ENCODE results near the gene BABAM2. TPM values are rescaled to one million over a fixed set of nuclear protein-coding genes. Genes with fewer than 3 reads are reported as not detected.
"Not testable (repeated sequence)": the region's sequence is repeated elsewhere in the genome, so short reads cannot be mapped to it uniquely, and the experiment has no call there.

Gene BABAM2
- total and polyA plus RNA-seq, 3 experiments from 2014 or later = 59.4 to 66.7 (median 65.6) TPM

DNA sequence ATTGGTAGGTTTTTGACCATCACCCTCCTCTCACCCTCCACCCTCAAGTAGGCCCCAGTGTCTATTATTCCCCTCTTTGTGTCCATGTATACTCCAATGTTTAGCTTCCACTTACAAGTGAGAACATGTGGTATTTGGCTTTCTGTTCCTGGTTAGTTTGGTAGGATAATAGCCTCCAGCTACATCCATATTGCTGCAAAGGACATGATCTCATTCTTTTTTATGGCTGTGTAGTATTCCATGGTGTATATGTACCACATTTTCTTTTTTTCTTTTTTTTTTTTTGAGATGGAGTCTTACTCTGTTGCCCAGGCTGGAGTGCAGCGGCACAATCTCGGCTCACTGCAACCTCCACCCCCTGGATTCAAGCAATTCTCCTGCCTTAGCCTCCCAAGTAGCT lies 88.2 kb downstream of the BABAM2 start:
- H3K27ac ChIP-seq (ENCODE audit: low read depth, low read length); H3K27me3 ChIP-seq (ENCODE audit: insufficient read depth, low read length, poor library complexity, severe bottlenecking); H3K36me3 ChIP-seq (ENCODE audit: insufficient read depth, low read length); DNase-seq; H3K27me3 Mint-ChIP-seq; H3K4me3 Mint-ChIP-seq; H3K9me3 Mint-ChIP-seq; H3K9me3 ChIP-seq (ENCODE audit: low read length); H3K4me1 ChIP-seq (ENCODE audit: insufficient read depth, low read length); POLR2A ChIA-PET; H3K4me3 ChIP-seq (ENCODE audit: low read length); CTCF ChIA-PET; H3K27ac Mint-ChIP-seq: not testable (repeated sequence)
- H3K4me1 Mint-ChIP-seq = peaks cover 13 to 28% (median 25%) of the 10 kb centered on the region in 3 donors
- H3K36me3 Mint-ChIP-seq = peaks cover 0 to 13% (median 6%) of the 10 kb centered on the region in 3 donors

DNA sequence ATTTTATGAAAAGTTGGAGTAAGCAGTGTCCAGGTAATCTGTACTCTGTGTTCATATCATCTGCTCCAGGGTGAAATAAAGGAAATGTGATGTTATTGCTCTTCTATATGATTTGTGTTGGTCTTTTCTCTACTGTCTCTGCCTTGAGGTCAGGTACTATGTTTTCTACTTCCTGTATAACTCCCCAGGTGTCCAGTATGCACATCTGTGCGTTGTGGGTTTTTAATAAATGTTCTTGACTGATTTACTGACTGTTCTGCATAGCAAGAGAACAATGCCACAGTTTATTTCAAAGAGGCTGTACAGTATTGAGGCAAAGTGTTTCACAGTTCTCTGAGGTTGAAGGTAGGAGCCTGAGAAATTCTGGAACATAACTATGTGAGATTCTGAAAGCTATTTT lies 89.7 kb downstream of the BABAM2 start:
- CTCF ChIA-PET = no interaction called here
- POLR2A ChIA-PET = no interaction called here
- H3K4me3 Mint-ChIP-seq = no peak overlapping the region

DNA sequence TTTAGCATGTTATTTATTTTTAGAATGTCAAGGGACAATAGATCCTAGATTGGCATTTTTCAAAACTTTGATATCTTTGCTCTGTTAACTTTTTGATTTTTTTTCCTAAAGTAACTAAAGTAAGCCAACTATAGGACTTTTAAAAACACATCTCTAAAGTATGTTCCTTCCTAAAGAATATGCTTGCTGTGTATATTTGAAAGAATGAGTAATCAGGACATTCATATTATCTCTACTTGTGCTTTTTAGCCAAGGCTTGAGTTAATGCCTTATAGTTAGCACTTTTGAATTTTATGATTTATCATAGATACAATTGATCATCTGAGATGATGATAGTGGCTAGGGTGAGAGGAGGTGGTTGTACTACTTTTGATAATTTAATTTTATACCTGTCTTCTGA lies 93.6 kb downstream of the BABAM2 start:
- no peak for DNase-seq
- ChIA-PET CTCF (no interaction called here), POLR2A (no interaction called here)
- H3K27me3 Mint-ChIP-seq = no peaks in the 10 kb centered on the region
- H3K27ac ChIP-seq (ENCODE audit: low read depth, low read length) = no peak overlapping the region
- H3K4me3 ChIP-seq (ENCODE audit: low read length) = no peak overlapping the region
- H3K4me1 ChIP-seq (ENCODE audit: insufficient read depth, low read length) = peaks cover 15% of the 10 kb centered on the region
- H3K4me1 Mint-ChIP-seq = peaks cover 35 to 45% (median 37%) of the 10 kb centered on the region in 3 donors
- no peak overlapping the region for H3K4me3 Mint-ChIP-seq
- H3K9me3 Mint-ChIP-seq = no peaks in the 10 kb centered on the region
- no peaks in the 10 kb centered on the region for H3K9me3 ChIP-seq (ENCODE audit: low read length)
- H3K36me3 ChIP-seq (ENCODE audit: insufficient read depth, low read length) = no peaks in the 10 kb centered on the region
- no peaks in the 10 kb centered on the region for H3K27me3 ChIP-seq (ENCODE audit: insufficient read depth, low read length, poor library complexity, severe bottlenecking)
- peaks cover under 1 to 9% (median 4%) of the 10 kb centered on the region in 3 donors for H3K36me3 Mint-ChIP-seq
- no peak overlapping the region for H3K27ac Mint-ChIP-seq

More for the DNA sequence above, 89.7 kb downstream of the BABAM2 start:
- Histone ChIP-seq H3K9me3 (ENCODE audit: low read length) (no peaks in the 10 kb centered on the region), H3K4me1 (ENCODE audit: insufficient read depth, low read length) (no peaks in the 10 kb centered on the region), H3K4me3 (ENCODE audit: low read length) (no peak overlapping the region), H3K27me3 (ENCODE audit: insufficient read depth, low read length, poor library complexity, severe bottlenecking) (no peaks in the 10 kb centered on the region), H3K27ac (ENCODE audit: low read depth, low read length) (no peak overlapping the region), H3K36me3 (ENCODE audit: insufficient read depth, low read length) (no peaks in the 10 kb centered on the region)
- no peak for DNase-seq
- H3K9me3 Mint-ChIP-seq = no peaks in the 10 kb centered on the region
- peak overlapping the region in 1 of 8 donors; percentile 10 for H3K27ac Mint-ChIP-seq
- peaks cover 13 to 28% (median 25%) of the 10 kb centered on the region in 3 donors for H3K4me1 Mint-ChIP-seq
- no peaks in the 10 kb centered on the region for H3K27me3 Mint-ChIP-seq
- H3K36me3 Mint-ChIP-seq = peaks cover 0 to 16% (median 6%) of the 10 kb centered on the region in 3 donors

DNA sequence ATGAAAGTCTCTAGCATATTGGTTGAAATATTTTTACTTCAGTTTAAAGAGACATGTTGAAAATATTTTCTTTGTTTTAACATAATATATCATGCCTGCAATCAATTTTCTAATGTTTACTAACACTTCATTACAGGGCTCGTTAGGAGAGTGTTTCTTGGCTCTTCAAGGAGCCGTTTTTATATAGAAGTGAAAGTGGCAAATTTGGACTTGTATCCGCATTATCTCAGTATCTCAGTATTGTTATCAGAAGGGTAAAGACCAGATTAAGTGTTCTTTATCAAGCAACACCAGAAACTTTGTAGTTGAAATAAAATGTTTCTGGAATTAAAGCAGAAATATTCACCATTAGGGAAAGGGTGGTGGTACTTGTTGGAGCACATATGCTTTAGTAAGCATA lies 97.8 kb downstream of the BABAM2 start:
- H3K4me3 ChIP-seq (ENCODE audit: low read length) = no peak overlapping the region
- Mint-ChIP-seq H3K36me3 (peaks cover 6 to 15% (median 9%) of the 10 kb centered on the region in 3 donors), H3K4me3 (peak overlapping the region in 1 of 7 donors; percentile 52), H3K27ac (peak overlapping the region in 5 of 8 donors; percentile 43 to 65 (median 52)), H3K9me3 (no peaks in the 10 kb centered on the region), H3K27me3 (no peaks in the 10 kb centered on the region), H3K4me1 (peaks cover 33 to 42% (median 35%) of the 10 kb centered on the region in 3 donors)
- ChIA-PET CTCF (no interaction called here), POLR2A (no interaction called here)
- no peaks in the 10 kb centered on the region for H3K36me3 ChIP-seq (ENCODE audit: insufficient read depth, low read length)
- H3K9me3 ChIP-seq (ENCODE audit: low read length) = no peaks in the 10 kb centered on the region
- no peak for DNase-seq
- peaks cover 18% of the 10 kb centered on the region for H3K4me1 ChIP-seq (ENCODE audit: insufficient read depth, low read length)
- no peak overlapping the region for H3K27ac ChIP-seq (ENCODE audit: low read depth, low read length)
- H3K27me3 ChIP-seq (ENCODE audit: insufficient read depth, low read length, poor library complexity, severe bottlenecking) = no peaks in the 10 kb centered on the region

DNA sequence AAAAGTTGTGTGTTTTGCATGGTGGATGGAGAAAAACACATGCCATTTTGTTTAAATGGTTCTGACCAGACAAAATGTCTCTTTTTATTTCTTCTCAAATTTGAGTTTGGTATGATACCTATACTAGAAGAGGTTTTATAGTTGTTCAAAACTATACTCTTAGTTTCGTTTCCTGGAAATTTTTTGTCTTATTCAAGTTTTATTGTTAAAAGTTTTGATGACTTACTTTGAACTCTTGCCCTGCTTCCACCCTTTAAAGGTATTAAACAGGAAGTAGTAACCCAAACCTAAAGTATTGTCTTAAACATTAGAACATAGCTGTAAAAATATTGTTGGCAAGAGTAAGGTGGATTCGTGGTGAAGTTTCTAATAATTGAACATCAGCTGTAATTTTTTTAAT lies 98.2 kb downstream of the BABAM2 start:
- Mint-ChIP-seq H3K9me3 (no peaks in the 10 kb centered on the region), H3K4me3 (peak overlapping the region in 1 of 7 donors; percentile 52), H3K27ac (peak overlapping the region in 4 of 8 donors; percentile 43 to 65 (median 53)), H3K36me3 (peaks cover 6 to 15% (median 9%) of the 10 kb centered on the region in 3 donors), H3K4me1 (peaks cover 33 to 42% (median 35%) of the 10 kb centered on the region in 3 donors), H3K27me3 (no peaks in the 10 kb centered on the region)
- H3K27me3 ChIP-seq (ENCODE audit: insufficient read depth, low read length, poor library complexity, severe bottlenecking) = no peaks in the 10 kb centered on the region
- ChIA-PET POLR2A (no interaction called here), CTCF (no interaction called here)
- H3K4me3 ChIP-seq (ENCODE audit: low read length) = no peak overlapping the region
- no peak overlapping the region for H3K27ac ChIP-seq (ENCODE audit: low read depth, low read length)
- H3K4me1 ChIP-seq (ENCODE audit: insufficient read depth, low read length) = peaks cover 18% of the 10 kb centered on the region
- no peaks in the 10 kb centered on the region for H3K36me3 ChIP-seq (ENCODE audit: insufficient read depth, low read length)
- H3K9me3 ChIP-seq (ENCODE audit: low read length) = no peaks in the 10 kb centered on the region
- DNase-seq = peak in 1 of 5 donors; percentile 3

DNA sequence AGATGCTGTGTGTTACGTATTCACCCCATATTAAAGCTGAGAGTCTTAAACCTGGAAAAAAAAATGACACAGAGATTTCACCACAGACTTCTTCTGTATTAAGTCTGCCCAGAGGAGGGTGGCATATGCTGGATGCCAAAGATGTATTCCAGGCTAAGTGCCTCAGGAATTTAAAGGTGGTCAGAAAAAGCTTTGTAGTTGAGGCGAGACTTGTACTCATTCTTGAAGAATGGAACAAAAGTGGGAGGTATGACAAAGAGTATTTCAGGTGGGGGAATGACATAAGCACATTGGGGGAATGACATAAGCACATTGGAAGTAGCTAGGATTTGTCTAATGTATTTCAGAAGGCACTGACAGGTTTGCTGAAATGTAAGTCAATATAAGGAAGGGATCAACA lies 98.6 kb downstream of the BABAM2 start:
- DNase-seq = no peak
- Mint-ChIP-seq H3K27me3 (no peaks in the 10 kb centered on the region), H3K9me3 (no peaks in the 10 kb centered on the region), H3K4me3 (no peak overlapping the region), H3K36me3 (peaks cover 6 to 13% (median 9%) of the 10 kb centered on the region in 3 donors), H3K27ac (peak overlapping the region in 5 of 8 donors; percentile 5 to 59 (median 25)), H3K4me1 (peaks cover 33 to 42% (median 35%) of the 10 kb centered on the region in 3 donors)
- POLR2A ChIA-PET = no interaction called here
- H3K36me3 ChIP-seq (ENCODE audit: insufficient read depth, low read length) = no peaks in the 10 kb centered on the region
- H3K4me1 ChIP-seq (ENCODE audit: insufficient read depth, low read length) = peaks cover 18% of the 10 kb centered on the region
- no peak overlapping the region for H3K27ac ChIP-seq (ENCODE audit: low read depth, low read length)
- CTCF ChIA-PET = no interaction called here
- no peaks in the 10 kb centered on the region for H3K27me3 ChIP-seq (ENCODE audit: insufficient read depth, low read length, poor library complexity, severe bottlenecking)
- no peak overlapping the region for H3K4me3 ChIP-seq (ENCODE audit: low read length)
- no peaks in the 10 kb centered on the region for H3K9me3 ChIP-seq (ENCODE audit: low read length)

DNA sequence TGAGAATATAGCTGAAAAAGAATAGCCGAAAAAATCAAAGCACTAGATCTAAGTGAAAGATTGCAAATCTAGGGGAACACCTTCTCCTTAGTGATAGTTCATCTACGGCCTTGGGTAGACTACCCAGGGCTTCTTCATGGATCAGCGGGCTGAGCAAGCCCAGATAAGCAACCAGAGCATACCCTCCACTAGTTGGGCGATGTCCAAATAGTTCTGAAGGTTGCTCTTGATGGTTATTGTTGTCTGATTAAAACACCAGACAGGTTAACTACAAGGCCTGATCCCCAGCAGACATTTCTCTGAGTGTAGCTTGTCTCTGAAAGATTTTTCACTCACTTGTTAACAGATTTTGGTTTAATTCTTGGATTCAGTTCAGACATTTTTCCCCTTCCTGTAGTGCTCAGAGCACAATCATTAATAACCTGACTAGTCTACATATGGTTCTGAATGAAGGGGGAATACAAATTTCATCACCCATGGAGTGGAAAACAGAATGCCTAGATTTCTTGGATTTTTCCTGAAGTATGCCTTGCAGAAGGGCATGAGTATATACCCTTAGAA lies 99.6 kb downstream of the BABAM2 start:
- no peak overlapping the region for H3K4me3 Mint-ChIP-seq
- peaks cover 12 to 19% (median 18%) of the 10 kb centered on the region in 3 donors for H3K36me3 Mint-ChIP-seq
- H3K36me3 ChIP-seq (ENCODE audit: insufficient read depth, low read length) = no peaks in the 10 kb centered on the region
- CTCF ChIA-PET = no interaction called here
- DNase-seq = no peak
- peaks cover 33 to 42% (median 35%) of the 10 kb centered on the region in 3 donors for H3K4me1 Mint-ChIP-seq
- no peak overlapping the region for H3K4me3 ChIP-seq (ENCODE audit: low read length)
- H3K9me3 Mint-ChIP-seq = no peaks in the 10 kb centered on the region
- H3K27me3 ChIP-seq (ENCODE audit: insufficient read depth, low read length, poor library complexity, severe bottlenecking) = no peaks in the 10 kb centered on the region
- H3K4me1 ChIP-seq (ENCODE audit: insufficient read depth, low read length) = peaks cover 18% of the 10 kb centered on the region
- H3K27ac Mint-ChIP-seq = peak overlapping the region in 3 of 8 donors; percentile 4 to 72 (median 11)
- H3K9me3 ChIP-seq (ENCODE audit: low read length) = no peaks in the 10 kb centered on the region
- H3K27ac ChIP-seq (ENCODE audit: low read depth, low read length) = no peak overlapping the region
- POLR2A ChIA-PET = no interaction called here
- no peaks in the 10 kb centered on the region for H3K27me3 Mint-ChIP-seq

DNA sequence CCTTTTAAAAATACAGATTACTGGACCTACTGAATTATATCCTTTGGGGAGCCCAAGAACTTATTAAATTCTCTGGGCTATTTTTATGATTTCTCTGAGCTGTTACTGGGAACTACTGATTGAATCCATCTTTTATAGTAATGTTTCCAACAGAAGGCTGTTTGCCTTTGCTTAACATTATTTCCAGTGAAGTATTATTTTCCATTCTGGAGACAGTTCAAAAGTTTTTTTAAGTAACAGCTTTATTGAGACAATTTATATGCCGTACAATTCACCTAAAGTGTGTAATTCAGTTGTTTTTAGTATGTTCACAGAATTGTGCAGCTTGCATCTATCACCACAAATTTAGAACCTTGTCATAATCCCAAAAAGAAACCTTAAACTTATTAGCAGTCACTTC lies 100.6 kb downstream of the BABAM2 start:
- ChIA-PET POLR2A (no interaction called here), CTCF (interaction anchor here (0.8 kb wide), 1 partner anchor 308 kb away, joined by 3 read pairs; no protein-coding TSS in a partner anchor)
- H3K4me1 Mint-ChIP-seq = peaks cover 30 to 38% (median 31%) of the 10 kb centered on the region in 3 donors
- H3K9me3 Mint-ChIP-seq = no peaks in the 10 kb centered on the region
- H3K27me3 Mint-ChIP-seq = no peaks in the 10 kb centered on the region
- no peak overlapping the region for H3K4me3 Mint-ChIP-seq
- no peak for DNase-seq
- H3K9me3 ChIP-seq (ENCODE audit: low read length) = no peaks in the 10 kb centered on the region
- no peak overlapping the region for H3K27ac Mint-ChIP-seq
- H3K4me3 ChIP-seq (ENCODE audit: low read length) = no peak overlapping the region
- H3K27ac ChIP-seq (ENCODE audit: low read depth, low read length) = no peak overlapping the region
- peaks cover 17 to 26% (median 22%) of the 10 kb centered on the region in 3 donors for H3K36me3 Mint-ChIP-seq
- no peaks in the 10 kb centered on the region for H3K36me3 ChIP-seq (ENCODE audit: insufficient read depth, low read length)
- H3K27me3 ChIP-seq (ENCODE audit: insufficient read depth, low read length, poor library complexity, severe bottlenecking) = no peaks in the 10 kb centered on the region
- peaks cover 18% of the 10 kb centered on the region for H3K4me1 ChIP-seq (ENCODE audit: insufficient read depth, low read length)

All from CD8-positive, alpha-beta memory T cell (primary cell).